GM18870 (cell line): Measurements from ENCODE around the gene CCDC34.
"Not testable (repeated sequence)": the region's sequence is repeated elsewhere in the genome, so short reads cannot be mapped to it uniquely, and the experiment has no call there.

Experiments
- ATAC-seq: cut with Tn5 transposase; IDR thresholded peaks from one replicate; pipeline ENCODE4 v1.9.1; 2021; ENCODE audit warnings: moderate library complexity; ENCODE audit not compliant: unreplicated experiment

The CCDC34 gene

DNA sequence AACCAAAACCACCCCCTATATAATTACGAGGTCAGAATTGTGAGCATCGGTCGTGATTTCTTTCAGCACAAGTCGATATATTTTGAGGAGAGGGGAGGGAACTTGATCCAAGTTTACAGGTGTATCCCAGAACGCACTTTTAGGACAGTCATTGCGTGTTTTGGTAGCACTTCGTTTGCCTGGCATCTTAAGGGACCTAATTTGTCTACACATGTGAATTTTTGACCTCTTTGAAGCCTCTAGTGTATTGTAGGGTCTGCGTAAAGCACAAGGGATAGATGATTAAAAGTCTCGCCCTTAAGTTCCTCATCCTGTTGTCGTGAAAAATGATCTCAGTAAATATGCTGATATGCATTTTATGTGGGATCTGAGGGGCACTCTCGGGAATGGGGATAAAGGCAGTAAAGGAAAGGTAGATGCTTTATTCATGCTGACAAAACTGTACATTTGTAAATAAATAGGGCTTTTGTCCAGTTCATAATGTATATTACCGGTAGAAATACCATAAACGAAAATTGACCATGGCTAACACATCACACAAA is 632 bp upstream of the CCDC34 start:
- no peak for ATAC-seq

DNA sequence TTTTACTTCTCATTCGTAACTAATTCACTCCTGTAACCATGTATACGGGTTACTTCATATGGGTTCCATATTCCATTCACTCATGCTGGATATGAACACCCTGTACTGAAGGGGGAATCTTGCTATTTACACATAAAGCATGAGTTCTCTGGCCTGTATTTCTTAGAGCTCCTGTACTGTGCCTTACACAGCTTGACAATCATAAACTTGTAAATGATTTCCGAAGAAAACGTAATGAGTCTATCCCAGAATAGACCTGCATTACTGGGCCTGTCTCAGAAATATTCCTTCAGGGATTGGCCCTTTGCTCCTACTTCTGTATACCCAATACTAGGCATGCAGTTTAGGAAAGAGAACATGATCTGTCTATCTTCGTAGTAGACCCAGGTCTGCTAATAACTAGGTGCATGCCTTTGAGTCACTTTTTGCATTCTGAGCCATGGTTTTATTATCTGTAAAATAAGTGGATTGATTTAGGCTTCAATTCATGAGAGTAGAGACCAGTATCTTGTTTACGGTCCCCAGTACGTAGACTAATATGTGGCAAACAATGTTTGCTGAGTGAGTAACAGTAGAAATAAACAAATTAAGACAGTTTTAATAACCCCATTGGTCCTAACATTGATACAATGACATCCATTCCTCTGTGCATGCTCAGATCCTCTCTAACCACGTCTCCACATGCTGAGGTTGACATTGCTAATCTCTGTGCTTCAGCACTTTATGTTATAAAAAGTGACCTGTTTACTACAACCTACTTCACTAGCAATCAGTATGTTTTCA is 1.2 kb downstream of the CCDC34 start:
- no peak for ATAC-seq

DNA sequence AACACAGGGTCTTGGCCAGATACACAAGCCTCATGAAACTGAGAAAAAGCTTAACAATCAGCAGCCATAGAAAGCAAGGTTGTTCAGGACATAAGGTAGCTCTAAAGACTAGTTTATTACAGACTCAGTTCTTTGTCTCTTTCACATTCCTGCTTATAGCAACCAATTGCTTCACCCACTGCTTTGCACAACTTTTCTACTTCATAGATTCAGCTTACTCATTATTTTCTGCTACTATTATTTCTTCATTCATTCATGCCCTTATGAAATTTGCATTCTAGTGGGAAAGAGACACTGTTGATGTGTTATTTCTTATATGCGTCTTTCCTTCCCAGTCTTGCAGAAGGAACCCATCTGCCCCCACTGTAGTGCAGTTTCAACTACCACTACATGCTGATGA is 4.7 kb downstream of the CCDC34 start:
- ATAC-seq: no peak

DNA sequence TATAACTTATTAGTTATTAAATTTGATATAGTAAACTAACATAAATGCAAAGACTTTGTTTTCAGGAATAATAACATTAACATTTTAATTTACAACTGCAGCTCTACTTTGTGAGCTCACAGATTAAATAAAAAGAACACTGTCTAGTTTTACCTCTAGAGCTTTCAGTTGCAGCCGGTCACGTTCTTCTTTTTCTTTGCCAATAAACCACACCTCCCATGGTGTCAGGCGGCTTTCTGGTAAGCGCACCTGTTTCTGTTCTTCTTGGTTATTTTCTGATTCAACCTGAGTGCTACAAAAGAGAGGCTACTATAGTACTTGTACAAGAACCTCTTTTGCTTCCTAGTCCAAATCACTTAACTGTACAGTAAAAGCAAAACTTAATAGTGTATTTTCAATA is 5.8 kb downstream of the CCDC34 start:
- ATAC-seq: no peak

DNA sequence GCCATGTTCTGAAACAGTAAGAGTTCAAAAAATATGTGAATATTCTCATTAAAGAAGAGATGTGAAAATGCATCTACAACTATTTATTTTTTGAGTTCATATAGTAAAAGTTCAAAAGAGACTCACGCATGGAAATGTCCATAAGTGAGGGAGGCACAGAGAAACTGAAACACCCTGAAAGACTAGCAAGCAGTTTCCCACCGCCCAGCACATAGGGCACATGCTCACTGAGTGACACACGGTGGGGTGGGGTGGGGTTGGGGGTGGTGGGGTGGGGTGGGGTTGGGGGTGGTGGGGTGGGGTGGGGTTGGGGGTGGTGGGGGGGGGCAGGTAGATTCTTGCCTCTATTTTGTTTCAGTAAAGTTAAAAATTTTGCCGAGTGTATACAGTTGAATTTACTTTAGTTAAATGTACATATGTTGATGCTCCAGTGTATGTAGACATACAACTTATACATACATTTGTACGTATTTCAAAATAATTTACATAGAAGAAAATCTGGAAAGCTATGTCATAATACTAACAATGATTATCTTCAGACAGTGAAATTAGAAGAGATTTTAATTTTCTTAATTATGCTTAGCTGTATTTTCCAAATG is 6.3 kb downstream of the CCDC34 start:
- ATAC-seq: no peak

DNA sequence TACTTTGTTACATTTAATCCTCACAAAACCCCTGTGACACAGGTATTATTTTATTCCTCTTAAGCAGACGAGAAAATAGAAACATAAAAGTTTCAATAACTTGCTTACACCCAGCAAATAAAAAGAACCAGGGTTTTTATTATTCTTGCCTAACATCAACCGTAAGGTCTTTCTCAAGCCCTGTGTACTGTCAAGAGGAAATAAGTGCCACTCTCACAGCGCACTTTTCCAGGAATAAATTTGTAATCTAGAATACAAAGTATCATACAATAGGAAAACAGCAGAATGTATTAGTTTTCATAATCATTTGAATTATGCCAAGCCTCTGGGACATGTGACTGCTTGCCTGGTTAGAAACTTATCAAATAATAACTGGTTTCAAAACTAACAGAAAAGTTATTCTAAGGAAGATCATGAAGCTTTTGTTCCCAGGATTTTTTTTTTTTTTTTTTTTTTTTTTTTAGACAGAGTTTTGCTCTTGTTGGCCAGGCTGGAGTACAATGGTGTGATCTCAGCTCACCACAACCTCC is 7.4 kb downstream of the CCDC34 start:
- ATAC-seq: no peak

DNA sequence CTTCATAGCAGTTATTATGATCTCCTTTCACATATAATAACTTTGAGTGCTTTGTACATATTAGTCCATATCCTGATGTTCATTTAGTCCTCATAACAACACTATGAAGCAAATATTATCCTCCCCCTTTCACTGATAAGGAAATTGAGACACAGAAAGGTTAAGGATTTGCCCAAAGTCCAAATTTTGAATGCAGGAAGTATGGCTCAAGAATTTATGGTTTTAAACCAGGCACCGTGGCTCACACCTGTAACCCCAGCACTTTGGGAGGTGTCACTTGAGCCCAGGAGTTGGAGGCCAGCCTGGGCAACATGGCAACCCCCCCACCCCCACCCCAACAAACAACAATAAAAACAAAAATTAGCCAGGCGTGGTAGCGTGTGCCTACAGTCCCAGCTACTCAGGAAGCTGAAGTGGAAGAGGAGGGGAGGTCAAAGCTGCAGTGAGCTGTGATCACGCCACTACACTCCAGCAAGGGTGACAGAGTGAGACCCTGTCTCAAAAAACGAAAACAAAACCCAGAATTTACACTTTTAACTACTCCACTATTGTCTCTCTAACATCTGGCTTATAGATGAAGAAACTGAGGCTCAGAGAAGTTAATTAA is 8.6 kb downstream of the CCDC34 start:
- no peak for ATAC-seq

DNA sequence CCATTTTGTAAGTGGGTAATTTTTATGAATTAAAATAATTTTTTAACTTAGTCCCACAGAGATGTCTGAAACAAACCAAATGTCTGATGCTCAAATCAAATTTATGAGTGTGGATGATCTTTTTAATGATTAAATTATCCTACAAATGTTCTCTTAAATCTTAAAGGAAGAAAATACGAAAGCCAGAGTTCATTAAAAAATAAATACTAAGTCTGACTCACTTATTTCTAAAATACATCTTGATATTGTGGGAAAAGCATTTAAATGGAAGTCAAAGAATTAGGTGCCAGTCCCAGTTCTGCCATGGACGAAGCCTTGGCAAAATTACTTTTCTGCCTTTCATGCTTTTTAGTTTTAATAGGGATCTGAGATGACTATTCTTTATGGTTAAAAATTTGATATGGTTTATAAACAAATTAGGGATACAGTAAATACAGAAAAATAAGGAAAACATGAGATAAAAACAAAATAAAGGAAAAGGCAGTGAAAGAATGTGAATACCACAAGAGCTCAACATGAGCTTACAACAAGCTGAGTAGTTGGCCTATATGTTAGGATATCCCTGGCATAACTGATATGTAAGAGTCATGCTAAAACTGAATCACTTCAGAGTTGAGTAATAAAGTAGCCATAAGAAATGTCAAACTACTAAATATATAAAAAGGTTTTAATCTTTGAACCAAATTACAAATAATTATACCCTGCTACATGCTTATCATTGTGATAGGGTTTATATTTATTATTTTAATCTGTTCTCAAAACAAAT is 9.2 kb downstream of the CCDC34 start:
- no peak for ATAC-seq

DNA sequence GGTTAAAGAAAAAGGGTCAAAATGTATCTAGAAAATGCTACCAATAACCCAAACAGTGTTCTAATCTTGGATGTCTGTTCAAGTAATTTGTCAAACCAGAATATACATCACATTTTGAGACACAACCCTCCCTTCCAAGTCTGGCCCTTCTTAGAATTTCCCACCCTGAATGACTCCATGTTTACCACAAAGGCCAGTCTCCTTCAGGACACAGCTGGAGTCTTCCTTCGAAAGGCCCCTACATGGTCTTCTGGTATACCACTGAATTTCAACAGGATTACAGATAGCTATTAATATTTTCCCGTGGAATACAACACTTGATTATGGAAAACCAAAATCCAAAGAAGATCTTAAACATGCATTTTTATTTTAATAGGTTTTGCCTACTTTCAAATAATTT is 10.2 kb downstream of the CCDC34 start:
- no peak for ATAC-seq

DNA sequence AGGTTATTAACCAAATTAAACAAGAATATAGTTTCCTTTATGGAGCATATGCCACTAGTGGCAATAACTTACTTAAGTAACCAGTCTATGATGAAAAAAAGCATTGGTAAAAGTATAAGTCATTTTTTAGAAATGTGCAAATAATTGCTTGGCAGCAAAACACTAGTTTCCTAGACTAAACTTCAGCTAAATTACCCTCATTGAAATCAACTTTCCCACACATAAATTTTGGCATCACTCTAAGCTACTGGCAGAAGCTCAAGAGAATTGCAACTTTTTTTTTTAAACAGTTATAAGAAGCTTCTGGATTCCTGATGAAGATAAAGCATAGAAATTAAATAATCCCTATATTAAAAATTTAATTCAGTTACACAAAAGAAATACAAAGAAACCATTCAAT is 12.5 kb downstream of the CCDC34 start:
- no peak for ATAC-seq

DNA sequence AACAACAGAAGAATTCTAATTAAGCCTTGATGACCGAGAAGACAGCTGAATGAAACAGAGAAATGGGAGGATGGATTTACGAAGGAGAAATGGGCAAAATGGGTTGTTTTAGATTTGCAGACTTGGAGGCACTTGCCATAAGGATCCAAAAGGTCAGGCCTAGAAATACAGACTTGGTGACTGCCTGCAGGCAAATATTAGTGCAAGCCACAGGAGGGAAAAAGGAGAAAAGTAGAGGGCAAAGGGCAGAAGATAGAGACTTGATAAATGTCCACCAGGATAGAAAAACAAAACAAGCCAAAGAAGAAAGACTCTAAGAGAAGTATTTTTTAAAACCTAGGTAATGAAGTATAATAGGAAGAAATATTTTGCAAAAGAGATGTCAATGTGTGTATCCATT is 13.1 kb downstream of the CCDC34 start:
- ATAC-seq: no peak

DNA sequence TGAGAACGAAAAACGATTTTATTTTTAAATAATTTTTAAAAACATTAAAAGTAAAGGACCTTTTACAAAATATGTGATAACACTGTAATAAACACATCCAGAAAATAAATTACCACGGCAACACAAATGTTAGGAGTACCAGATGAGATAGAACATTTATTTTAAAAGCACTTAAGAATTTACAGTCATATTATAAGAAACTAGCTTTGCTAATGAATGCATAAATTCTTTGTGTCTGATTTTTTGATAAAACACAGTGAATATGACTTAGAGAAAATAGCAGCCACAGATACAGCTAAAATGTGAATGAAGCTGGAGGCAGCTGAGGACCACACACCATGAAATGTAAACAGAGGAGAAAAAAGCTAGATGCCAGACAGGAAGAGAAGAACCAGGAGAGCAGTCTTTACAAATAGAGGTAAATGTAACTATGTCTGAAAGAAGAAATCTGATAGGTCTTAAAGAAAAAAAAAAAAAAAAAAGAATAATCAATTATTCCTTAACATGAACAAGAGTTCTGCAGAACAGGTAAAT is 14.6 kb downstream of the CCDC34 start:
- no peak for ATAC-seq

DNA sequence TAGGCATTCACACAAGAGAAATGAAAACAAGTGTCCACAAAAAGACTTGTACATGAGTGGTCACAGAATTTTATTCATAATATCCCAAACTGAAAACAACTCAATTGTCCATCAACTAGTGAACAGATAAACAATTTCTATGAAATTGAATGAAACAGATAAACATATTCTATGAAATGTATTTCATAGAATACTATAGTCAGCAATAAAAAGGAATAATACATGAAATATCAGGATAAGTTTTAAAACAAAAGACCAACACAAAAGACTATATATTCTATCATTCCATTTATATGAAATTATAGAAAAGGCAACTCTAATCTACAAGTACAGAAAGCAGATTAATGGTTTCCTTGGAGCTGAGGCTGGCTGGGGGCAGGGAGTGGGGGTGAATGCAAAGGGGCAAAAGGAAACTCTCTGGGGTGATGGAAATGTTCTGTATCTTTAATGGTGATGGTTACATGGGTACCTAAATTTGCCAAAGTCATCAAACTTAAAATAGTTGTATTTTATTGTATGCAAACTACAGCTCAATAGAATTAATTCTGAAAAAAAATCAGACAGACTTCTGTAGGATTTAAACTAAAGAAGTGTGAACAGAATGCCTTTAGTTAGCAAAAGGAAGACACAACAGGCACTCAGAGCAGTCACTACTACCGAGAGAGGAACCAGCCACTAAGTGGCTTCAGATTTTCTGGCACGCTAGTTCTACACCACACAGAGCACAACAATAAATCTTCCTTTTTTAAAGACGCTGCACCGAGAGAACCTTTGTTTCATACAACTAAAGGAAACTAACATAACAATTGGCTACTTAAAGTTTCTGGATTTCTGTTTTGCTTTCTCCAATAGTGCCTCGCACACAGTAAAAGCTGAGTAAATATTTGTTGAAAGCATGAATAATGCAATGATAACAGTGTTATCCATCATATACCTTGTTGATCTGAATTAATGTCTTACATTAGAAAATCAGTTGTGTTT is 15.4 kb downstream of the CCDC34 start:
- no peak for ATAC-seq

DNA sequence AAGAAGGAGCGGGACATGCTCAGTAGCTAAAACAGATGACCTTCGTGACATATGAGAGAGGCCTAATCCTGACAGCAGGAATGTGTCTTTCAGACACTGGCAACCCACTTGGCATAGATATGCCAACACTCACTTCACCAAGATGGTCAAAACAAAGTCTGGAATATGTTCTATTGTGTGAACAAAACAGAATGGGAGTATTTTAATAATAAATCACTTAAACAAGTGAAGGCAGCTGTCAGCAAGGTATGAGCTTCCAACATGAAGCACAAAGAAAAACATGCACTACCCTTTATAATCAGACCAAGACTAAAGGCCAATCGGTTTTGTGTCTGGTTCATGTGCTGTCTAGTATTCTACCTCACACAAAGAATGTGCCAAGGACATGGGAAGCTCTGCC is 23.1 kb downstream of the CCDC34 start:
- ATAC-seq: no peak

DNA sequence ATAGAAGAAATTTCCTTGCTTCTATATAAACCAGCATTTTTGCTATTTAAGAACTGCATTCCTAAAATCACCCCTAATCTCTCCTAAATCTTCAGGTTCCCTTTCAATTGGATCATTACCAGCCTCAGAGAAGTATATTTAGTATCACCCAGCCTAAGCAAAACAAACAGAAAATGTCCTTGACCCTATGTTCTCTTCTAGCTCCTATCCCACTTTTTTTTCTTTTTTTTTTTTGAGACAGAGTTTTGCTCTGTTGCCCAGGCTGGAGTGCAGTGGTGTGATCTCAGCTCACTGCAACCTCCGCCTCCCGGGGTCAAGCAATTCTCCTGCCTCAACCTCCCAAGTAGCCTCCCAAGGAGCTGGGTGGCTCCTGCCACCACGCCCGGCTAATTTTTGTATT is 28.3 kb downstream of the CCDC34 start:
- ATAC-seq: not testable (repeated sequence)

DNA sequence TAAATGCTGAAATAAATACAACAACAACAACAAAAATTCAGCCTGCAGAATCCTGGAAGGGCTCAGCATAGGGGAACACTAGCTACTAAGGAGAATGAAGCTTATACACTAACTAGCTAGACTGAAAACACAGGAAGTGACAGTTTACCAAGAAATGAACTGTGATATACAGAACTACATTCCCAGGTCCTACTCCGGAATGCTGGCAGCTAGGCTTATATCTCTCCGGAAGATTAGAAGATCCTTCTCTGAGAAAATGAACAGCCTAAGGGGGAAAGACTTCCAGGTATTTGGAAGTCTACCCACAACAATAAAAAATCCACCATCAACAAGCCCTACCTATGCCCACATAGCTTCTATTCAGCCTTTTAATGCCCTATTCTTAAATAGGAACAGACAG is 31.0 kb downstream of the CCDC34 start:
- no peak for ATAC-seq

DNA sequence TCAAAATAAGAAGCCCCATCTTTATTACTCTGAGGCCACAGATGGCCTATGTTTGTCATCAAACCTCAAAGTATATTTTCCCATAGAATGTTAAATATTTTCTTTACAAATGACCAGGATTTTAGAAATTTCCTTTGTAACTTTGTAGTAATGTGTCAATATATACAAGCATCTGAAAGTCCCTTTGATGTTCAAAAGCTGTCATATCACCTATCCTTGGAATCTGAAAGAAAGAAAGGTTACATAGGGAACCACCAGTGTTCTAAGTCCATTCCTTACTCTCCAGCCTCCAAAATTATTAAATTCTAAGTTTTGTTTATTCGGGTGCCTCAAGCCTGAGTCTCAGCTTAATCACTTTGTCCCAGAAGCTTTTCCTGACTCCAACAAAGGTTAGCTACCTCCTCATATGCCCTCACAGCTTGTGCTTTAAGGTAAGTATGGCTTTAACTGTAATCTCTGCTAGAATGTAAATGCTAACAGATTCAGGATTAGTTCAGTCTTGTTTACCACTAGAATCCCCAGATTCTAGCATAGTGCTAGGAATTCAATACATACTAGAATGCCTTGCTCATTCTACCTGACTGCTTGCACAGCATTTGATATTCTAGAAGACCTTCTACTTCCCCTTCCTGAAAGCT is 32.3 kb downstream of the CCDC34 start:
- no peak for ATAC-seq

DNA sequence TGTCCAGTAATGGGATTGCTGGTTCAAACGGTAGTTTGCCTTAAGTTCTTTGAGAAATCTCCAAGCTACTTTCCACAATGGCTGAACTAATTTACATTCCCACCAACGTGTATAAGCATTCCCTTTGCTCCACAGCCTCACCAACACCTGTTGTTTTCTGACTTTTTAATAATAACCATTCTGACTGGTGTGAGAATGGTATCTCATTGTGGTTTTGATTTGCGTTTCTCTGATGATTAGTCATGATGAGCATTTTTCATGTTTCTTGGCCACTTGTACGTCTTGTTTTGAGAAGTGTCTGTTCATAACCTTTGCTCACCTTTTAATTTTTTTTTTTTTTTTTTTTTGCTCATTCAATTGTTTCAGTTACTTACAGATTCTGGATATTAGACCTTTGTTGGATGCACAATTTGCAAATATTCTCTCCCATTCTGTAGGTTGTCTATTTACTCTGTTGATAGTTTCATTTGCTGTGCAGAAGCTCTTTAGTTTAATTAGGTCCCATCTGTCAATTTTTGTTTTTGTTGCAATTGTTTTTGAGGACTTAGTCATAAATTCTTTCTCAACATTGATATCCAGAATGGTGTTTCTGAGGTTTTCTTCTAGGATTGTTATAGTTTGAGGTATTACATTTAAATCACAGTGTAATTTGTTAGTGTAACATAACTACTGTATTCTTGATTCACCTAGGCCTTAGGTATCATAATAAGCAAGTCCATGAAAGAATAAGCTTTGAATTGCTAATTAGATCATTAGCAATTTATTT is 33.0 kb downstream of the CCDC34 start:
- no peak for ATAC-seq

DNA sequence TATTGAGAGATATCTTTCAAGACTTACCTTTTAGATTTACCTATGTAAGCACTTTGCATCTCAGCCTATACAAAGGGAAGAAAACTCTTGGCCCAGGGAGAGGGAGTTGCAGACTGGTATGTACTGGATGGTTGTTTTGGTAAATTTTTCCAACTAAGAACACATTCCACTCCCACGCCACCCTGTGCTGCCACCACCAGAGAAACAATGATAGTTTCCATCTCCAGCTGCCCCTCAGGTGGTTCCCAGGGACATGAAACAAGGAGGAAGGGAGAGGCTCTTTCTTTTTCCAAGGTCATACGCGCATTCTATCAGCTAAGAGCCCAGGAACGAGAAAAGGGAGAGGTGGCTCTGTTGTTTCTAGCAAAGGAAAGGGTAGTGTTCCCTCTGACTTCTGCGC is 34.4 kb downstream of the CCDC34 start:
- ATAC-seq: no peak
